Activated effector memory CD4-positive, alpha-beta T cell treated with anti-CD3 and anti-CD28 coated beads, Interleukin-2, amount 50 U/mL, for 16 hours (primary cell): Measurements from ENCODE around the gene PASK.

Source experiments
- DNase-seq: peaks from one replicate; pipeline ENCODE4 v3.0.0-alpha.2; 2020

The PASK gene

GRCh38 chr2:241146286-241146685, 3.0 kb downstream of the PASK start:
- no peak for DNase-seq

GRCh38 chr2:241142593-241142992, 6.7 kb downstream of the PASK start:
- DNase-seq: no peak

GRCh38 chr2:241142063-241142462, 7.2 kb downstream of the PASK start:
- no peak for DNase-seq

- DNase-seq: no peak
Measured at GRCh38 chr2:241141214-241141770, 8.0 kb downstream of the PASK start.

- no peak for DNase-seq
Measured at GRCh38 chr2:241140445-241140840, 8.8 kb downstream of the PASK start.

- DNase-seq: no peak
Measured at GRCh38 chr2:241139531-241140444, 9.5 kb downstream of the PASK start.

GRCh38 chr2:241138471-241138870, 10.8 kb downstream of the PASK start:
- DNase-seq: peak; percentile 12

GRCh38 chr2:241137276-241138190, 11.7 kb downstream of the PASK start:
- peak; percentile 53 for DNase-seq

- DNase-seq: peak; percentile 55
Measured at GRCh38 chr2:241136661-241137260, 12.5 kb downstream of the PASK start.

- peak; percentile 31 for DNase-seq
Measured at GRCh38 chr2:241136191-241136590, 13.1 kb downstream of the PASK start.

- peak; percentile 50 for DNase-seq
Measured at GRCh38 chr2:241135737-241136136, 13.5 kb downstream of the PASK start.

GRCh38 chr2:241134711-241135110, 14.6 kb downstream of the PASK start:
- peak; percentile 45 for DNase-seq

- DNase-seq: peak; percentile 8
Measured at GRCh38 chr2:241133436-241133820, 15.8 kb downstream of the PASK start.

GRCh38 chr2:241132538-241133435, 16.5 kb downstream of the PASK start:
- DNase-seq: peak; percentile 59

GRCh38 chr2:241131531-241131930, 17.7 kb downstream of the PASK start:
- peak; percentile 39 for DNase-seq

- DNase-seq: peak; percentile 53
Measured at GRCh38 chr2:241130316-241130715, 19.0 kb downstream of the PASK start.

GRCh38 chr2:241129086-241129871, 20.0 kb downstream of the PASK start:
- peak; percentile 53 for DNase-seq

GRCh38 chr2:241128266-241128665, 21.0 kb downstream of the PASK start:
- peak; percentile 59 for DNase-seq

- DNase-seq: peak; percentile 56
Measured at GRCh38 chr2:241126771-241127202, 22.5 kb downstream of the PASK start.

- peak; percentile 56 for DNase-seq
Measured at GRCh38 chr2:241126201-241126611, 23.1 kb downstream of the PASK start.

- DNase-seq: peak; percentile 64
Measured at GRCh38 chr2:241125626-241126025, 23.6 kb downstream of the PASK start.
